Mononuclear cell (primary cell): Measurements from ENCODE around the gene GATB. TPM values are rescaled to one million over a fixed set of nuclear protein-coding genes. Genes with fewer than 3 reads are reported as not detected.

ENCODE experiments used
- H3K27me3 ChIP-seq: 2 replicates; pipeline ENCODE4 v1.6.0; 2011; ENCODE audit warnings: low read length, control low read depth; ENCODE audit not compliant: insufficient read depth
- H3K4me1 ChIP-seq: 2 replicates; pipeline ENCODE4 v1.5.1; 2011; ENCODE audit warnings: mild to moderate bottlenecking, low read length, control low read depth; ENCODE audit not compliant: insufficient read depth
- H3K4me3 ChIP-seq: 2 replicates; pipeline ENCODE4 v1.5.1; 2011; ENCODE audit warnings: mild to moderate bottlenecking, low read length, moderate library complexity
- H3K9me3 ChIP-seq: 2 replicates; pipeline ENCODE4 v1.5.1; 2011; ENCODE audit warnings: low read depth, mild to moderate bottlenecking, control low read depth, low read length
- total RNA-seq: library from RNA; depleted of rRNA; stranded (reverse); fragments of >200 nt; gene quantifications from one replicate; pipeline ENCODE4 v1.2.3, GENCODE V29; 2012

The GATB gene
- total RNA-seq, 1 donor: 3.4 TPM

DNA sequence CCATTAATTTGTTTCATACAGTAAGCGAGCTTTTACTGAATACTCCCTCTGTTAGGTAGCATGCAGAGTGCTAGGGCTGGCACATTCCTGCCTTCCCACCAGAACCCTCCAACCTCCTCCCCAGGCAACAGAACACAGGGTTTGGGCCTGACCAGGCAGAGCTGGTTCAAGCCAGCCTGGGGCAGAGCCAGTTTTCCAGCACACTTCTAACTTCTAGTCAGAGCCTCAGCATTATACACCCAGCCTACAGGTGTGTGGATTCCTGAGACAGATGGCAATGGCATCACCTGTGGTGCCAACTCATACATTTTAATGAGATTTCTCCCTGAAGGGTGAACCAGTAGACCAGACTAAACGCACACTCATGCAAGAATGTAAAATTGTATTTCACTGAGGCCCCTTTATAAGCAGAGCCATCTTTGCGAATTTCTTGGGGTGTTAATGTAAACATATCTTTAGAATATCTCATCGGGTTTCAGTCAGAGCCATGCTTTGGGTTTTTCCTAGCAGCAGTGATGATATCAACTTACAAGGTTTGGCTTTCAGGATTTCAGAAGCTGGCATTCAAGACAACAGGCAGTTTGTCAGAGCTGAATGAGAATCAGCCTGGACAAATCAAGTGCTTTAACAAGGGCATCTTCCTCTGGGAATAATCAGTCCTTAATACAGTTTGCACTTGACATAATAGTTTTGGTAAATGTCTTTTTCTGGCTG is 92.0 kb downstream of the GATB start:
- H3K27me3 ChIP-seq: no peaks in the 10 kb centered on the region
- no peaks in the 10 kb centered on the region for H3K9me3 ChIP-seq
- H3K4me3 ChIP-seq: no peak overlapping the region
- H3K4me1 ChIP-seq: no peaks in the 10 kb centered on the region

- no peaks in the 10 kb centered on the region for H3K27me3 ChIP-seq
- H3K4me1 ChIP-seq: no peaks in the 10 kb centered on the region
- H3K4me3 ChIP-seq: no peak overlapping the region
- no peaks in the 10 kb centered on the region for H3K9me3 ChIP-seq
Observed at GRCh38 chr4:151667666-151668065, 93.1 kb downstream of the GATB start.

DNA sequence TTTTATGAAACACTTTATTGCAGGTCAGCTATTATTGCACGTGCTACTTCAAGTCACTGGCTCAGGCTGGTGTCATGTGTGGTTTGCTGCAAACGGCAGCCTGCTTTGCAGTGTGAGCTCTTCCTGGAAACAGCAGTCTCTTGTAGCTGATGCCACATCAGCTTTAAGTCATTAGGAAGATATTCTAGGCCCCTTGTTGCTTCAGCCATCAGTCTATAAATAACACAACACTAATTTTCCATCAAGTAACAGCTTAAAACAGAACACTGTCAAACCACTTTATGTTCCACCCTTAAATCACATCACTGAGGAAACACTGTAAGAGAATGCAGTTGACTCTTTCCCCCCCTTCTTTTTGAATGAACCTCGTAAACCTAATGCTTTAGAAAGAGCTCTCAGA is 93.8 kb downstream of the GATB start:
- H3K27me3 ChIP-seq: no peaks in the 10 kb centered on the region
- no peak overlapping the region for H3K4me3 ChIP-seq
- H3K9me3 ChIP-seq: no peaks in the 10 kb centered on the region
- no peaks in the 10 kb centered on the region for H3K4me1 ChIP-seq

DNA sequence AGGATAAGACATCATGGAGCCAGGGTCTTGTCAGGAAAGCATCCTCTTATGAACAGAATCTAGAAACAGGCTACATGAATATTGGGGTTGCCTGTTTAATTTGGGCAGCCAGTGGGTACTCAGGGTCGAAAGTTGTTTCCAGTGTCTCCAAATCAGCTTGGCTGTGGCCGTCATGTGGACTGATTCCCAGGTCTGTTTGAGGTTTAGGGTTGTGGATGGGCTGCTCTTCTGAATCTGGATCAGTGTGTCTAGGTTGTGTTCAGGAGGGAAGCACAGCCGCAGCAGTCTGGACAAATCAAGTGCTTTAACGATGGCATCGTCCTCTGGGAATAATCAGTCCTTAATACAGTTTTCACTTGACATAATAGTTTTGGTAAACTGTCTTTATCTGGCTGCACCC is 94.3 kb downstream of the GATB start:
- Histone ChIP-seq H3K27me3 (no peaks in the 10 kb centered on the region), H3K4me1 (no peaks in the 10 kb centered on the region), H3K9me3 (no peaks in the 10 kb centered on the region), H3K4me3 (no peak overlapping the region)

GRCh38 chr4:151665785-151666127 is 95.1 kb downstream of the GATB start:
- Histone ChIP-seq H3K4me3 (no peak overlapping the region), H3K4me1 (no peaks in the 10 kb centered on the region), H3K27me3 (no peaks in the 10 kb centered on the region), H3K9me3 (no peaks in the 10 kb centered on the region)

DNA sequence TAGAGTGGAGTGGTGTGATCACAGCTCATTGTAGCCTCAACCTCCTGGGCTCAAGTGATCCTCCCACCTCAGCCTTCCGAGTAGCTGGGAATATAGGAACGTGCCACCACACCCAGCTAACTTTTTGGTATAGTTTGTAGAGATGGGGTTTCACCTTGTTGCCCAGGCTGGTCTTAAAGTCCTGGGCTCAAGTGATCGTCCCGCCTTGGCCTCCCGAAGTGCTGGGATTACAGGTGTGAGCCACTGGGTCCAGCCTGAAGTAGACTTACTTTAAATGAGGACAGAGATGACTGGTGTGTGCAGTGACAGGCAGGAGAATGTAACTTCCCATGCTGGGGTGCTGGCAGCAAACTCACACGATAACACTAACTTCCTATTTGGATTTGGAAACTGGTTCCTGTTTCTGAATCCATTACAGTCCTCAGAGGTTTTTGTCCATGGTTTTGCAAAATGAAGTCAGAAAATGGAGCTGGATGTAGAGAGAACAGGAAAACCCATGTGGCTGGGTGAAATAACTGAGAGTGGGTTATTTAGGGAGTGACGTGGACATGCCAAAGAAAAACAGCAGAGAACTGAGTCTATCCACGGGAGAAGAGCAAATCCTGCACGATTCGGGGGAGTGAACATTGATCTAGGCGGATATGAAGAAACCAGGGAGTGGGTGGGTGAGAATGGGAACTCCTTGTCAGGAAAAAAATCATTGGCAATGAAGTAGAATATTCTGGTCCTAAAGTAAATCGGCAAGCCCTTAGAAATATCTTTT is 95.6 kb downstream of the GATB start:
- Histone ChIP-seq H3K9me3 (no peaks in the 10 kb centered on the region), H3K27me3 (no peaks in the 10 kb centered on the region), H3K4me3 (no peak overlapping the region), H3K4me1 (no peaks in the 10 kb centered on the region)

DNA sequence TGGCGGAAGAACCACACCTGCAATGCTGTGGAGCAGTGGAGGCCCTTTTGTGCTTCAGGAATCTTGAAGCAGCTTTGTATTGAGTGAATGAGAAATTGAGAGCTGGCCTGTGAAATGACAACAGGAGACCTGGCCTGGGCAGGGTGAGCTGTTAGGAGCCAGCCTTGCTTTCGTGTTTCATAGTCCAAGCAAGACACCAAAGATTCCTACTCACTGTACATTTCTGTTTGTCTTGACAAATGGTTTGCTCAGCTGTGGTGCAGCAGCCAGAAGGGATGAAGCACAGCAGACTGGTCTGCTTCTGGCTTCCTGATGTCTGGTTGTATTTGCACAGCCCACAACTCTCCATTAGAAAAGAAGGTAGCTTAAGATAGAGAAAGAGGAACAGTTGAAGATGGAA is 96.5 kb downstream of the GATB start:
- H3K9me3 ChIP-seq: no peaks in the 10 kb centered on the region
- no peaks in the 10 kb centered on the region for H3K27me3 ChIP-seq
- peaks cover 3% of the 10 kb centered on the region for H3K4me1 ChIP-seq
- H3K4me3 ChIP-seq: no peak overlapping the region

- peaks cover 4% of the 10 kb centered on the region for H3K4me1 ChIP-seq
- no peaks in the 10 kb centered on the region for H3K9me3 ChIP-seq
- H3K27me3 ChIP-seq: no peaks in the 10 kb centered on the region
- no peak overlapping the region for H3K4me3 ChIP-seq
Observed at GRCh38 chr4:151663109-151663508, 97.7 kb downstream of the GATB start.

DNA sequence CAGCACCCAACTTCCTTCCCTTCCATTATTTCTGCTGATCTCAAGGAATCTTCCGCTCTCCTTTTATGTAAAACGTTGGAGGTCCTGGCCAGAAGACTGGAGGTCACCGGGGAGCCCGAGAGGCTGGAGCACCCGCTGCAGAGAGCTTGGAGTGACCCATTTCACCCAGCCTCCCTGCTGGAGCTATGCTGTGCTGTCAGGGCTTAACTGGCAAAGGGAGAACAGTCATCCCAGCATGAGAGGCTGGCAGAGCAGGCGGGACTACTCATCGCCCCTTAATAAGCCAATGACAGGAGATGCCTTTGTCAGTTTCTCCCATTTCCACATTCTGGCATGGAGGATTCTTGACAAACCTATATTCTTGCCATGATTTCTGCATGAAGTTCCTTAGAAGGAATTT is 98.9 kb downstream of the GATB start:
- Histone ChIP-seq H3K27me3 (no peaks in the 10 kb centered on the region), H3K9me3 (no peaks in the 10 kb centered on the region), H3K4me3 (no peak overlapping the region), H3K4me1 (peaks cover 4% of the 10 kb centered on the region)

- Histone ChIP-seq H3K4me3 (no peak overlapping the region), H3K9me3 (no peaks in the 10 kb centered on the region), H3K27me3 (no peaks in the 10 kb centered on the region), H3K4me1 (peaks cover 4% of the 10 kb centered on the region)
Observed at GRCh38 chr4:151660676-151661075, 100.1 kb downstream of the GATB start.

- Histone ChIP-seq H3K27me3 (no peaks in the 10 kb centered on the region), H3K4me3 (no peak overlapping the region), H3K9me3 (no peaks in the 10 kb centered on the region), H3K4me1 (peaks cover 4% of the 10 kb centered on the region)
Observed at GRCh38 chr4:151659601-151660364, 101.0 kb downstream of the GATB start.

DNA sequence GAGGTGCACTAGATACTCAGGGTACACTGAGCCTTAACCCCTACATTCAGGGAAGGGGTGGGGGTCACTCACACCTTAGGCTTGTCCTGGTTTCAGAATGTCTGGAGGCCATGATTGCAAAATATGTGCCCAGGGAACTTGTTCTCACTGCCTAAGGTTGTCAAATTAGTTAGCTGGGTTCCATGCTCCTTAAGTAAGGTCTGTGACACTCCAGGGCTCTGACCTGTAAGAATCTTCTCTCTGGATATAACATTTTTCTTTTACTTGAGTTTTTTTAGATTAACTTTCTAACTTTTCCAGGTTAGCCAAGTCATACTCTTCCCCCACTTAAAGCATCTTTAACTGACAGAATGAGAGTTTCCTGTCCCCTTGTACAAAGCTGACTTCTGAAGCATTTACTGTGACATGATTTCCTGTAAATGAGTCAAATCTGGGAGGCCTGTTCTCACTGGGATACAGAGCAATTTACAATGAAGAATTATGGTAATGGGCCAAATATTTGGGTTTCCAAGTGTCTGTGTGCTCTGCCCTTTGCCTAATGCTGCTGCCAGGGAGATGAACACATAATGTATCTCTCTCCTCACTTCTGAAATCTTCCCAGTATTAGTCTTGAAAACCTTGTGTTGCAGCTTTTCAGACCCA is 101.7 kb downstream of the GATB start:
- Histone ChIP-seq H3K4me1 (peaks cover 4% of the 10 kb centered on the region), H3K9me3 (no peaks in the 10 kb centered on the region), H3K27me3 (no peaks in the 10 kb centered on the region), H3K4me3 (no peak overlapping the region)

DNA sequence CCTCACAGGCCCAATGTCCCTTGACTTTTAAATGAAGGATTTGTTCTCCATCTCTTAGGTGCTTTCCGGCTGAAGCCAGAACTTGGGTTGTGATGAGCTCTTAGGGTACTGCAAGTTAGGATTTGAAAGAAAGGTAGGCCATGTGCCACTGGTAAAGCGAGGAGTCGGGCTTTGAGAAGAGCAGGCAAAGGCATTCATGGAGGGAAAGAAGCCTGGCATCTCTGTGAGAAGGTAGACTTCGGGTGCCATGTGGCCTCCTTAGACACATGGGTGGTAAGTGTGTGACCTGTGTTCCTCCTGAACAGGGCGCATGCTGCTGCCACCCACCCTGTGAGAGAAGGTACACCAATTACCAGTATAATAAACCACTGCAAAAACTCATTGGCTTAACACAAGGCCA is 102.9 kb downstream of the GATB start:
- Histone ChIP-seq H3K27me3 (no peaks in the 10 kb centered on the region), H3K4me3 (no peak overlapping the region), H3K4me1 (peaks cover 4% of the 10 kb centered on the region), H3K9me3 (no peaks in the 10 kb centered on the region)

DNA sequence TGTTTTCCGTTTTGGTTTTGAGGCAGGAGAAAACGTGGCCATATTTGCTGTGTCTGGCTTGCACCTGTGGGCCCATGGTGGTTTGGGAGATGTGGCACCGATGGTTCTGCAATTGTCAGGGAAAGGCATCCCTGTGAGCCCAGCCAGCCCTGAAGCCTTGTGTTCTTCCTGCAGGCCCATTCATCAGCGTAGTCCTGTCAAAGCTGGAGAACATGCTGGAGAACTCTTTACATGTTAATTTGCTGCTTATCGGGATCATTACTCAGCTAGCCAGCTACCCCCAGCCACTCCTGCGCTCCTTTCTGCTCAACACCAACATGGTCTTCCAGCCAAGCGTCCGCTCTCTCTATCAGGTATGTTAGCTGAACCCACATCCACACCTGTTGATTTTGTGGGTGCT is 104.7 kb downstream of the GATB start:
- H3K27me3 ChIP-seq: no peaks in the 10 kb centered on the region
- H3K4me1 ChIP-seq: peaks cover 4% of the 10 kb centered on the region
- no peak overlapping the region for H3K4me3 ChIP-seq
- no peaks in the 10 kb centered on the region for H3K9me3 ChIP-seq

- Histone ChIP-seq H3K4me3 (no peak overlapping the region), H3K27me3 (no peaks in the 10 kb centered on the region), H3K9me3 (no peaks in the 10 kb centered on the region), H3K4me1 (no peaks in the 10 kb centered on the region)
Observed at GRCh38 chr4:151653548-151653918, 107.3 kb downstream of the GATB start.
